HFFc6 (cell line): ENCODE measurements around the gene NPW. TPM values are rescaled to one million over a fixed set of nuclear protein-coding genes. Genes with fewer than 3 reads are reported as not detected.

Source experiments
- DNase-seq: peaks from one replicate; pipeline ENCODE4 v3.0.0-alpha.2; 2018
- H3K27ac Mint-ChIP-seq: 2 replicates; pipeline ENCODE4 v1.8.0; 2020; ENCODE audit warnings: mild to moderate bottlenecking, mixed read lengths
- H3K27me3 Mint-ChIP-seq: 2 replicates; pipeline ENCODE4 v1.8.0; 2021; ENCODE audit warnings: mild to moderate bottlenecking, moderate library complexity, mixed read lengths; ENCODE audit not compliant: insufficient read depth
- H3K36me3 Mint-ChIP-seq: 2 replicates; pipeline ENCODE4 v1.8.0; 2021; ENCODE audit warnings: low read depth, mixed read lengths
- H3K4me1 Mint-ChIP-seq: 2 replicates; pipeline ENCODE4 v1.8.0; 2020; ENCODE audit warnings: low read depth, mixed read lengths
- H3K4me3 Mint-ChIP-seq: 2 replicates; pipeline ENCODE4 v1.8.0; 2020; ENCODE audit warnings: mild to moderate bottlenecking, moderate library complexity, mixed read lengths
- H3K9me3 Mint-ChIP-seq: 2 replicates; pipeline ENCODE4 v1.8.0; 2020; ENCODE audit warnings: mild to moderate bottlenecking, mixed read lengths
- CTCF ChIP-seq: fragments of 200-600 bp; sonication (generic); IDR thresholded peaks from 2 replicates; pipeline ENCODE4 v1.5.0; 2021; ENCODE audit warnings: antibody characterized with exemption, mild to moderate bottlenecking
- total RNA-seq, 6 experiments: library from RNA; stranded (reverse); fragmentation: NEBNext Ultra II Directional; extraction: Animal tissue kit (Norgen Biotek cat#: 25700); gene quantifications; 2 replicates in 1 of 6; 3 replicates in 5 of 6; pipeline ENCODE4 v1.2.3, GENCODE V29; 2021

NPW gene
- total RNA-seq, 6 experiments from 2014 or later, result 0.57 to 2.1 (median 1.4) TPM

- H3K9me3 Mint-ChIP-seq, result no peaks in the 10 kb centered on the region
- 0 out of 2 replicates have a peak, but pooled peaks cover 5% of the 10 kb centered on the region for H3K36me3 Mint-ChIP-seq
- no peak for TF ChIP-seq CTCF
- no peak for DNase-seq
- peak overlapping the region; percentile 78 for H3K27ac Mint-ChIP-seq
- H3K27me3 Mint-ChIP-seq, result peaks cover 12% of the 10 kb centered on the region
- peaks cover 16% of the 10 kb centered on the region for H3K4me1 Mint-ChIP-seq
- H3K4me3 Mint-ChIP-seq, result peak overlapping the region; percentile 86
Observed at GRCh38 chr16:1982991-1983543, 36.5 kb upstream of the NPW start.

GRCh38 chr16:1983544-1984346, 35.8 kb upstream of the NPW start, which contains the start of gene GFER:
Gene GFER, plus strand, starts transcription at chr16:1984193. Its CDS starts 26 bp downstream, at chr16:1984219.
- Mint-ChIP-seq H3K27me3 (peaks cover 12% of the 10 kb centered on the region), H3K4me1 (peaks cover 16% of the 10 kb centered on the region), H3K4me3 (peak within 1 kb of the TSS; percentile 92), H3K9me3 (no peaks in the 10 kb centered on the region), H3K27ac (peak within 1 kb of the TSS; percentile 78), H3K36me3 (0 out of 2 replicates have a peak, but pooled peaks cover 5% of the 10 kb centered on the region)
- peak; percentile 58 for TF ChIP-seq CTCF
- DNase-seq, result peak; percentile 86

GRCh38 chr16:1984347-1985225, 35.0 kb upstream of the NPW start:
- Mint-ChIP-seq H3K36me3 (0 out of 2 replicates have a peak, but pooled peaks cover 5% of the 10 kb centered on the region), H3K27me3 (peaks cover 14% of the 10 kb centered on the region), H3K27ac (peak overlapping the region; percentile 68), H3K4me1 (peaks cover 16% of the 10 kb centered on the region), H3K9me3 (no peaks in the 10 kb centered on the region), H3K4me3 (peak overlapping the region; percentile 92)
- no peak for DNase-seq
- no peak for TF ChIP-seq CTCF

GRCh38 chr16:1985466-1986150, 34.0 kb upstream of the NPW start:
- no peaks in the 10 kb centered on the region for H3K9me3 Mint-ChIP-seq
- 0 out of 2 replicates have a peak, but pooled peaks cover 5% of the 10 kb centered on the region for H3K36me3 Mint-ChIP-seq
- H3K4me1 Mint-ChIP-seq, result peaks cover 16% of the 10 kb centered on the region
- peak overlapping the region; percentile 92 for H3K4me3 Mint-ChIP-seq
- no peak for DNase-seq
- H3K27ac Mint-ChIP-seq, result no peak overlapping the region
- TF ChIP-seq CTCF, result no peak
- H3K27me3 Mint-ChIP-seq, result peaks cover 14% of the 10 kb centered on the region

GRCh38 chr16:1987198-1987597, 32.4 kb upstream of the NPW start:
- Mint-ChIP-seq H3K27me3 (peaks cover 16% of the 10 kb centered on the region), H3K36me3 (0 out of 2 replicates have a peak, but pooled peaks cover 5% of the 10 kb centered on the region), H3K4me3 (no peak overlapping the region), H3K27ac (no peak overlapping the region), H3K4me1 (peaks cover 16% of the 10 kb centered on the region), H3K9me3 (no peaks in the 10 kb centered on the region)
- TF ChIP-seq CTCF, result no peak
- DNase-seq, result no peak
